Stimulated activated CD4-positive, alpha-beta T cell treated with anti-CD3 and anti-CD28 coated beads, Interleukin-15, amount 100 ng/mL, for 1 hour (primary cell): ENCODE measurements around the gene FNDC3B.

ENCODE experiments used
- DNase-seq, 2 donors: peaks; one replicate each; pipeline ENCODE4 v3.0.0-alpha.2; 2020; ENCODE audit warnings: low read depth in 1 of 2, low spot score in 1 of 2

Gene FNDC3B

GRCh38 chr3:172256101-172256734 is 216.8 kb downstream of the FNDC3B start:
- DNase-seq, result no peak

DNA sequence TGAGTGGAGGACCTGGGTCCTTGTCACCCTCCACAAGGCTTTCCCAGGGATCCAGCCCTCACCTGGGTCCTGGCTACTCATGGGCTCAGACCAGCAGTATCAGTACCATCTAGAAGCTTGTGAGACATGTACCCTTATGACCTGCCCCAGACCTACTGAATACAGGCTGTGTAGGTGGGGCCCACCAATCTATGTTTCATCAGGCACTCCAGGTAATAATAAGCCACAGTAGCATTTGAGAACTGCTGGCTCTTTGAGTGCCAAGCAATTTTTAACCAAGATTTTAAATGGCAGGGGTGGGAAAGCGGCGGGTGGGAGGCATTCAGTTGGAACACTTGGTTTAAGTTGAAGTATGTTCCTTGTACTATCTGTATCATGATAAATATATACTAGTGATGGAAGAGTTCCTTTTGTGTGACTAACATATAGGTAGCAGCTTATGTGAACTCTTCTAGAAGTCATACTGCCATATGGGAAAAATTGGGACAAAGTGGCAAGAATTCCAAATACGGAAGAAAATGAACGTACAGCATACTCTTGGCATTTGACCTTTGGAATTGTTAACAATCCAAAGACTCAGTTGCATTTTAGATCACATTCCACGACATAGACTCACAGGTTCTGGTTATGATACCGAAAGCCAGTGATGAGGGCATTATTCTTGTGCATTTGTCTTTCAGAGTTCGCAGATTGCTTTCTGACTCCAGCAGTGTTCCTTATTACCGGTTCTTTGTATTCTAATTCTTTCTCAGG is 218.4 kb downstream of the FNDC3B start:
- DNase-seq, result no peak

DNA sequence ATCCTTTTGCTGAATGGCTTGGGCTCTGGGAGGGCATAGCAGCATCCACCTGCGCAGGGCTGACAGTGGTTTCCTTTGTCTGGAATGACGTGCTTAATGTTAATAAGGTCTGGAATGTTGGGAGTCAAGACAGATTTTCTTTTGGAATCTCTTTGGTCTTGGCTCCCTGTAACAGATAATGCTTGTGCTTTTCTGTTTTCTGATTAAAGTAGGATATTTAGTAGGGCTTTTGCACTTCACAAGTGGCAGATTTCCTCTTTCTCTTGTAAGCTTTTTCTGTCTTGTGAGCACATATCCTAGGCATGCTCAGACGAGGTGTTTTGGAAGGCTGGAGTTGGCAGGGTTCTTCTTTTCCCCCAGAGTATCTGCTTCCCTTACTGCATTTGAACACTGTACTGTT is 219.2 kb downstream of the FNDC3B start:
- no peak for DNase-seq

GRCh38 chr3:172259111-172259541 is 219.7 kb downstream of the FNDC3B start:
- DNase-seq, result no peak

DNA sequence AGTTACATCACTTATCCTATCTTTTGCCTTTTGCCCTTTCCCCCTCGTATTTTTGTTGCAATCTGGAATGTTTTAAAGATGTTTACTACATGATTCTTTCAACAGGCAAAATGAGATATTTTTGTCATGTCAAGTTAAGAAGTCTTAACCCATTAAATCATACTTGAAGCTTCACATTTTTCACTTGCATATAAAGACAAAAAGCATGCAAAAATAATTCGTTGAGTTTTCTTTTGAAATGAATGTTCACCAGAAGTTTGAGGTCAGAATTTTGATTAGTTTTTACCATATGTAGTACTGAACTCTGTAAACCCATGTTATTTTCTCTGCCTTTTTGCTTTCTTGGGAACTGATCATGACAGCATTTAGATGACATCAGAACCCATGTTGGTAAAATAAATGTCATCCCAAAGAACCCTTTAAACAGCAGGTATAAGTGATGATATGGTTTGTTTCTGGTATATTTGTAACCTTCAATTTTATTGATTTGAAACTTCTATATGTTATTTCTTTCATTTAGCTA is 220.4 kb downstream of the FNDC3B start:
- no peak for DNase-seq

DNA sequence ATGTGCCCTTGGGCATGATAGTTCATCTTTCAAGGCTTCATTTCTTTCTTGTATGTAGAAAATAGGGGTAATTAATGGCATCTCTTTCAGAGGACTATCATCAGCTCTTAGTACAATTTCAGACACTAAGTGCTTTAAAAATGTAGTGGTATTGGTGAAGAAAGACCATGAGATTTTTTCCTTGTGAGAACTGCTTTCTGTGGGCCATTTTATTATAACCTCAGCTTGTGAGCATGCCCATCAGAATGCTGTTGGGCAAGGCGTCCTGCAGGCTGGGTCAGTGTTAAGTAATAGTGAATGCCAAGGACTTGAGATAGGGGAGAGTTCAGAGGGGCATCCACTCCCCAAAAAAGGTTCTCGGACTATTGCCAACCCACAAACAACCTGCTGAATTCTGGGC is 221.0 kb downstream of the FNDC3B start:
- DNase-seq, result no peak

DNA sequence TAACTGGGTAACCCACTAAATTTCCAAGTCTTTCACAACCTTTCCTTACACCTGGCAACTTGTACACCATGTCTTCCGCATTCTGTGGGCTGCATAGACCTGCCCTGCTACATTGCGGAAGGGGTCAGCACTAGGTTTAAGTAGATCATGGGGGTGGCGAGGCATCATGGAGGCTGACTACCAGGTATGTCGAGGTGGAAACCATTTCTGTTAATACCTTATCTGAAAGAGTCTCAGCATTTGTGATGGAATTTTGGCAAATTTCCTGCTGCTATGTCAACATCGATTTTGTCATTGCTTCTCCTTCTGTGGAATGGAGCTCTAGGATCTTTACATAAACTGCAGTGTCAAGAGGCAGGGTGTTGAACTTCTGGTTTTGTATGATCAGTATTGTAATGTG is 221.7 kb downstream of the FNDC3B start:
- DNase-seq, result no peak

DNA sequence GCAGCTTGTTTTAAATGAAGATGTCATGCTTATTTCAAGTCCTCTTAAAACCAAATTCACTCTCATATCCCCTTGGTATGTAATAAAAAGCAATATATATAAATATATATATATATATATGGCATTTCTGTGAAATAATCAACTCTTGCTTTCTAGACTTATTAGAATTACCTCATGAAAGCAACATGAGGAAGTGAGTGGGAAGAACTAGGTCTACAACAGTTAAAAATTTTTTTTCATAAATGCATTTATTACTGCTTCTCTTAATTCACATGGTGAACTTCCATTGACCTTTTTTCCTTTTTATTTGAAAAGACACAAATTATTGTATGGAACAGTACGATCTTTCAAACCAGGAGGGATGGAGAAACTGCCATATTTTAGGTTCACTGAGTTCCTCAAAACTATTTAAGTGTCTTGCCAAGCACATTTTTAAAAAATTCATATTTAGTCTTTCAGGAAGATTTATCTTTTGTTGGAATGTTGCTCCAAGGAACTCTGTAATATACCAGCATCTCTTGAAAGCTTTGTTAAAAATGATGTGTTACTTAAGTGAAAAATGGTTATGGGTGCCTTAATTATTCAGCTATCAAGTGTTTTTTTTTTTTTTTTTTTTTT is 223.7 kb downstream of the FNDC3B start:
- no peak for DNase-seq

- DNase-seq, result no peak
Observed at GRCh38 chr3:172263781-172264486, 224.6 kb downstream of the FNDC3B start.

DNA sequence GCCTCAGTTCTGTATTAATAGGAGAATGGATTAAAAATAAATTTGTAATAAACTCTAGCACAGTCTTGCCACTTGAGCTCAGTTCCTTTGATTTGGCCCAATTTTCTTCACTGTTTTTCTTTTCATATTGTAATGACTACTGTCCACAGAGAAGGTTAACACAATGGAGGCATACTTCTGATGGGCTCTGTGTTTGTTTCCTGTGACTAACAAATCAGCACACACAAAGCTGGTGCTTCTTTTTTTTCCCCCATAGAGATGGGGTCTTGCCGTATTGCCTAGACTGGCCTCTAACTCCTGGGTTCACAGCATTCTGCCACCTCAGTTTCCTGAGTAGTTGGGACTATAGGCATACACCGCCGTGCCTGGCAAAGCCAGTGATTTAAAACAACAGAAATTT is 226.7 kb downstream of the FNDC3B start:
- DNase-seq, result no peak

DNA sequence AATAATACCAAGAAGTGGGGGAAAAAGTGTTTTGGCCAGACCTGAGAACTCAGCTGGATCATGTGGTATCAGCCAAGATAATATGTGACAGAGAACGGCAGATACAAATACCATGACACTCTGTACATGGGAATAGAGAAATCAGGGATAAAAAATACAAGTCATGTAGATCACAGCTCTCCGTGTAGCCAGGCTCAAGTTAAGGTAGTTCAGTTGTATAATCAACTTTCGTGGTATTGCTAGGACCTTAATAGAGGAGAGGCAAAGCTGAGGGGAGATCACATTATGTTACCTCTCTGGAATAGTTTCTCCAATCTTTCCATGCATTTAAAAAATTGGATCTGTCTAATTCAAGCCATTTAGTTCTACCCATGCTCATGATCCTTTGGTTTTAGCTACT is 229.0 kb downstream of the FNDC3B start:
- DNase-seq, result no peak

DNA sequence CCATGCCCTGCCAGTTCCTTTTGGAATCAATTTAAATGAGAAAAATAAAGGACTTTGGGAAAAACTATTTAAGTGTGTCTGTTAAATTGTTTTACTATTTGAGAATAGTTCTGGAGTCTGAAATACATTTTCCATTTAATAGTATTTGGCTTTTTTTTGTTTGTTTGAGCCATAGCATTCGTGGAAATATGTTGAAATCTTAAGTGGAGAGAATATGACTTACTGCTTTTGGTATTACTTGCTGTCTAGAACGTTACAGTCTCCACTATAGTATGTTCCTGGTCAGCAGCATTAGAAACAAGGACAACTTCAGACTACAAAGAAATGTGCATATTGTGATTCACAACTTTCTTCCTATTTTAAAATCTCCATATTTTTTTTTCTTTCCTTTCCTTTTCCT is 229.5 kb downstream of the FNDC3B start:
- DNase-seq, result no peak

DNA sequence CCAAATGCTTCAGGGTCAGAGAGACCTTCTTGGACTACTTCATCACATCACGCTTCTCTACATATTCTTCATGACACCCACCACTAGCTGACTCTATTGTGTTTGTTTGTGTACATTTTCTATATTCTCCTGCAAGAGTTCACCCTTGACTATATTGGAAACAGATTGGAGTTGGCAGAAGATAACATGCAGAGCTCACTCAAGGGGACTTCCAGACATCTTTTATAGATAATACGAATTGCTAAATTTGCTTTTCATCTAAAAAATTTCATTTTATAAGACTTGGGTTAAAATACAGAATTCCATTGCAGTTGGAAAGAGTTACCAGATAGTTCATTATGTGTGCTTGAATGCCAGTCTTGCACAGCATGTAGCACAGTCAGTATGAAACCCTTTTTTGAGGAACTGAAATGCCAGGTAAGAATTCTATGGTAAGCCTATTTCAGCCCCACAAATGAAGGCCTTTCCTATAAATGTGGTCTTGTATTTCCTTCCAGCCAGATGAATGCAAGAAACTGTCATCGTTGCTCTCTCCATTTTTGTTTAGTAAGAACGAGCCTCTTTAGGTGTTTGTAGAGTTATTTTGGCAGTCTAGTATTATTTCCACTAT is 231.3 kb downstream of the FNDC3B start:
- no peak for DNase-seq

- DNase-seq, result no peak
Observed at GRCh38 chr3:172271386-172271976, 232.1 kb downstream of the FNDC3B start.

GRCh38 chr3:172272698-172273097 is 233.3 kb downstream of the FNDC3B start:
- no peak for DNase-seq

DNA sequence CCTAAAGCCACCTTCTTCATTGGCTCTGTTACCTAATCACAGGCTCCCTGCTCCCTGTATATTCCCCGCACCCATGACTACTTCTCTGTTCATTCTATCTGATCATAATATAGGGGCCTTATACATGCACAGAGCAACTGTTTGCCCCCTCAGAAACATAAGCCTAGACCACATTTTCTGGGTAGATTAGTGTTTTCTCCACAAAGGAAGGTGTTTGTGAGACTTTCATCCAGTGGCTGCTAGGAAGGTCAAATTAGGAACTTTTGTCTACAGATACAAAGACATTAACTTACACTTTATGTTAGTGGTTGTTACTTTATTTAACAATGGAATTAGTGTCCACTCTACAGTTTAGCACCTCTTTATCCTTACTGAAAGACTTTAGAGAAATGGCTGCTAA is 234.0 kb downstream of the FNDC3B start:
- DNase-seq, result no peak

DNA sequence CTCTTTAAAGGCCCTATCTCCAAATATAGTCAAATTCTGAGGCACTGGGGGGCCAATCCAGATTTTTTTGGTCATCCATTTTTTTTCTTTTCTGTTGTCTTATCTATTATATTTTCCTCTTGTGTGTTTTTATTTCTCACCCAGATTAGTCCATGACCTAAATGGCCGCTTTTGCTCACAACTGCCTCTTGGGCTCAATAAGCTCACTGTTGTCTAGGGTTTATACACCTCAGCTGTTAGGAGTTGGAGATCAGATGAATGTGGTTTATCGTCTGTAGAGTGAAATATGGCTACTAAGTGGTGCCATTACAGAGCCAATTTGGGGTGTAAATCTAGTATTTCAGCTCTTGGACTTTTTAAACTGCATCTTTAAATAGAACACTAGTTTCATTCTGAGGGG is 235.5 kb downstream of the FNDC3B start:
- DNase-seq, result no peak

DNA sequence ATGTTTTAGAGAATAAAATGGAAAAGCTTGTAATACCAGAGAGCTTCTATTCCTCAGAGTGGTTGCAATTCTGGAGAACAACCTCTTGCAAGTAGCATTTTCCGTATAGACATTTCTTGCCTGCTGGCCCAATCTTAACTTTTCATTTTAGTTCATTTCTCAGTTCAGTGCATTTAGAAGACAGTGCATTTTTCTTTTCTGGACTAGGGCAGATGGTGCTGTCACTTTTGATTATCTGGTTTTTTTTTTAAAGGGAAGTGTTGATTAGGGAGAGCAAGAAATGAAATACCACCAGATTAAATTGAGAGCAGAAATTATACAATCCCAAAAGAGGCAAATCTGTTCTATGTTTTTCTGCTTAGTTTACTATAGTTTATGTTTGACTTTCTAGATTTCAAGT is 236.2 kb downstream of the FNDC3B start:
- DNase-seq, result no peak

- no peak for DNase-seq
Observed at GRCh38 chr3:172276103-172276502, 236.7 kb downstream of the FNDC3B start.

DNA sequence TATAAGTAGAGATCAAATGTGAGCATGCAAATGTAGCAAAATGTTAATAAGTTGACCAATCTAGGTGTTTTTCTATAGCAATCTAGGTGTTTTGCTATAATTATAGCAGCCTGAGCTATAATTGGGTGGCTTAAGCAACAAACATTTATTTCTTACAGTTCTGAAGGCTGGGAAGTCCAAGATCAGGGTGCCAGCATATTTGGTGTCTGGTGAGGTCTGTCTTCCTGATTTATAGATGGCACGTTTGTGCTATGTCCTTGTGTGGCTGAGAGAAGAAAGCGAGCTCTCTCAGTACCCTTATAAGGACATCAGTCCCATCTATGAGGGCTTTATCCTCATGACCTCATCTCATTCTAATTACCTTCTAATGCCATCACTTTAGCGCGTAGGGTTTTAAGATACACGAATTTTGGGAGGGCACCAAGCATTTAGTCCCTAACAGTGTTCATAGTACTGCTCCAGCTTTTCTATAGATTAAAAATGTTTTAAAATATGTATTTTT is 237.8 kb downstream of the FNDC3B start:
- DNase-seq, result no peak

DNA sequence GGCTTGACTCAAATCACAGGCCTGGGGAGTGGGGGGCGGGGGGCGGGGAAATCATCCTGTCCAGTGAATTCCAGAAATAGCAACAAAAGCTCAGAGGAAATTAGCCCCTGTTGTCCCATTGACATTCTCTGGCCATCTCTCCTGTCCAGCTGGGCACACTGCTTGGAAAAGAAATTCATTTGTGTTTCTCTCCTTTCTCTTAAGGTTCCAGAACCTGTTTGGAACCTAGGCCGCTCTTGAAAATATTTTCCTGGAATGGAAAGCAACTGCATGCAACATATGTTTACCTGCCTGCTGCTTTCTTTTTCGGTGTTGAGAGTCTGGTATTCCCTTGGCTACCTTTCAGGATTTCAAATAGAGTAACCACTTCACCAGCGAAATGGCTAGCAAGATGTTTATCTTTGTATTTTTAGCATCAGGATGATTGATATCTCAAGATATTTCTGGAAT is 239.8 kb downstream of the FNDC3B start:
- no peak for DNase-seq
